Measurements from ENCODE around the gene FGFR3.

GRCh38 chr4:1787411-1788077 is 5.5 kb upstream of the FGFR3 start:
- TF ChIP-seq CTCF (IDR thresholded peaks at IDR 0.05; ENCODE audit: low read depth, low read length) (no peak), EZH2phosphoT487 (IDR thresholded peaks at IDR 0.05; ENCODE audit: low read depth) (no peak)
